ENCODE results near the gene SYT5. TPM values are rescaled to one million over a fixed set of nuclear protein-coding genes. Genes with fewer than 3 reads are reported as not detected.
"Not testable (repeated sequence)": the region's sequence is repeated elsewhere in the genome, so short reads cannot be mapped to it uniquely, and the experiment has no call there.

Gene SYT5
- total RNA-seq, 8 experiments from 2014 or later, result 1.1 to 19.3 (median 8.7) TPM

DNA sequence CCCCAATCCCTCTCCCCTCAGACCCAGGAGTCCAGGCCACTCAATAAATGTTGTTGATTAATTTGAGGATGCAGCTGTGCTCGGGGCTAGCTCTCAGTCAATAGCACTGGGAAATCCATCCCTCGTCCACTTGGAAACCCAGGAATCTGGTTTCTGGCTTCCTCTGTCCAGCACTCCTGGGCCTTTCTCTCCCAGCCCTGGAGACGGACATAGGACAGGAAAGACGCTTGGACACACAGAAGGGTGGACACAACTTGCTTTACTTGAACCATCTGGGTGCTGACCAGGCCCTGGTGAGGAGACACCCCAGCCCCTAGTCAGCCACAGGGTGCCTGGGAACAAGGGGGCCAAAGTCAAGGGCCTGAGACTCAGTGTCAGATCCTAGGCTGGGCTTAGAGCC lies 21.7 kb downstream of the SYT5 start:
- Histone ChIP-seq H3K4me1 (replicated peaks in 1 of 2) (peaks cover 0 to 9% of the 10 kb centered on the region in 2 donors), H3K27ac (no peak overlapping the region), H3K4me3 (no peak overlapping the region)
- 60 to 69% methylated on average over 1 to 2 of the region's 4 CpGs; no CpG with 5 or more reads in 8 of the 10 experiments for WGBS, 10 experiments
- no peak for ATAC-seq (replicated peaks in 6 of 8)
- in situ Hi-C loops (cut with MboI; ENCODE audit: low pct_unique_long_range_greater_than_20kb in 2 of 9, low sequenced_read_pairs in 9 of 9, unreplicated experiment in 9 of 9), result no loop called here

DNA sequence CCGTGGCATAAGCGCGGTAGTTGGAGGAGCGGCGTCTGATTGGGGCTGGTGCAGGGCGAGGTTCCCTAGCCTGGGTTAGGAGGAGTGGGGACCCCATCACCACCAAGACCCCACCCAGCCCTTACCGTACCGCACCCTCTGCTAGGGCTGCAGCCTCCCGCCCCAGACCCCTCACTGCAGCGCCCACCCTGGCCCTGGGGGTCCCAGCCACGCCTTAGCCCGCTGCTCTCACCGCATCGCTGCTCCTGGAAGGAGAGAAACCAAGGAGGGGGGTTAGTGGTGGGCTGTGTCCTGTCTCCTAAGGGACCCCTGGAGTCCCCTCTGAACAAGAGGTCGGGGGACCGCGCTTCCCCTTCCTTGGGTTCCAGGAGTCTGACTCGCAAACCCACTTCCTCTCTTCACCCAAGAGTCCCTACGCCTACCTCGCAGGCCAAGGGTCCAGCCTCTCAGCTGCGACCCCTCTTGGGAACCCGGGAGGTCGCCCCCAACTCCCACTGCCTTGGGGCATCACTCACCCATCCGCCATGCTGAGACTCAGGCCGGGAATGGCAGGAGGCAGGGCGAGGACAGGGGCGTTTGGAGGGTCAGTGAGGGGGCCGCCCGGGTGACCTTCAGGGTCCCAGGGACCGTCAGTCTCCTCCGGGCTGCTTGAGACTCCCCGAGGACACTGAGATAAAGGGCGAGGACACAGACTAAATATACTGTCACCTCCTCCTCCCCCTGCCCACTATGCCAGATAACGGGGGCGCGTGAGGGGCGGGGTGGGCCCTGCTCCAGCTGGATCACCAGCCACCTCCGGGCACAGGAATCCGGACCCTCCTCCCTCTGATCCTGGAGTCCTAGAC lies 22.8 kb downstream of the SYT5 start, which contains the start of gene TNNI3:
Gene TNNI3 (minus strand): TSS at position 669 of the 845 bp plus-strand sequence. CDS start 143 bp downstream, at position 526.
- peak within 1 kb of the TSS; percentile 27 to 44 (median 33) for H3K4me3 ChIP-seq
- in situ Hi-C loops (cut with MboI; ENCODE audit: low pct_unique_long_range_greater_than_20kb in 2 of 9, low sequenced_read_pairs in 9 of 9, unreplicated experiment in 9 of 9), result no loop called here
- H3K4me1 ChIP-seq (replicated peaks in 1 of 2), result peaks cover 0 to 9% of the 10 kb centered on the region in 2 donors
- 47 to 56% methylated on average over 5 to 11 of the region's 39 CpGs; no CpG with 5 or more reads in 8 of the 10 experiments for WGBS, 10 experiments
- no peak within 1 kb of the TSS for H3K27ac ChIP-seq
- ATAC-seq (replicated peaks in 6 of 8), result no peak

DNA sequence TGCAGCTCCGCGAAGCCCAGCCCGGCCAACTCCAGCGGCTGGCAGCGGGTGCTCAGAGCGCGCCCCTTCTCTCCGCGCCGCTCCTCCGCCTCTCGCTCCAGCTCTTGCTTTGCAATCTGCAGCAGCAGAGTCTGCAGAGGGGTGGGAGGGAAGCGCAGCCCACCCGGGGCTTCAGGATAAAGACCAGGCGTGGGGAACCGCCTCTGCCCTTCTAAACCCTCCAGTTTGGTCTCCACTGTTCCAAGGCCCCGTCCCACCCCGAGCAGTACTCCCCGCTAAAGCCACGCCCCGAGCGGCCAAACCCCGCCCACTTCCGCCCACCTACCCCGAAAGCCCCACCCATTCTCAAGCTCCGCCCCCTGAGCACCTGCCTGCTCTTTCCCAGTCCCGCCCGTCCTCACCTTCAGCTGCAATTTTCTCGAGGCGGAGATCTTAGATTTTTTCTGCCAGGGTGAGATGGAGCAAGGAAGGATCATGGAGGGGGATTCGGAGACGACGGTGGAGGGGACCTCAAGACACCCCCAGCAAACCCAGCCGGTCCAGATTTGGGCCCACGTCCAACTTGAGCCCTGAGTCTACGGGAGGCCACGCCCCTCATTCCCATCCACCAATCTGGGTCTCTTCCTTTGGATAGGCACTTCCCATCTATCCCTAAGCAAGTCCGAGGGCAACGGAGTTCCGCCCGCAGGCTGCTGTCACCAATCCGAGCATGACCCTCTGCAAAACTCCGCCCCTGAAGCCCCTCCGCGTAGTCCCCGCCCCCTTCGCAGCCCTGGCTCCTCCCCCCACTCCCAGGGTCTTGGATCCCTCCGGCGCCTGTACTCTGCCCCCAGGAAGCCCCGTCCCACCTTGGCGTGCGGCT lies 23.7 kb downstream of the SYT5 start:
- peak; percentile 4 to 83 (median 58) for ATAC-seq (replicated peaks in 6 of 8)
- H3K4me3 ChIP-seq, result peak overlapping the region; percentile 27 to 44 (median 33)
- H3K27ac ChIP-seq, result peak overlapping the region in 1 of 2 donors; percentile 1
- H3K4me1 ChIP-seq (replicated peaks in 1 of 2), result peaks cover 0 to 9% of the 10 kb centered on the region in 2 donors
- in situ Hi-C loops (cut with MboI; ENCODE audit: low pct_unique_long_range_greater_than_20kb in 2 of 9, low sequenced_read_pairs in 9 of 9, unreplicated experiment in 9 of 9), result no loop called here
- 6 to 30% (median 8%) methylated on average over 5 to 10 of the region's 52 CpGs; no CpG with 5 or more reads in 7 of the 10 experiments for WGBS, 10 experiments

DNA sequence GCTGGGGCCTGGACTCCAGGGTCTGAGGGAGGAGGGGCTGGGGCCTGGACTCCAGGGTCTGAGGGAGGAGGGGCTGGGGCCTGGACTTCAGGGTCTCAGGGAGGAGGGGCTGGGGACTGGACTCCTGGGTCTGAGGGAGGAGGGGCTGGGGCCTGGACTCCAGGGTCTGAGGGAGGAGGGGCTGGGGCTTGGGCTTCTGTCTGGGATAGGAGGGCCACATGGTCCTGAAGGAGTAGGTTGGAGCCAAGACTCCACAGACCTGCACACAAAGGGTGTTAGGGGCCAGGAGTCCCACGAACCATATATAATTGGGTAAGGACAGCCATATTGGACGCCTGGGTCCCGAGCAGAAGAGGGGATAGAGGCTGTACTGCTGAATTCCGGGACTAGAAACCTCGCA lies 24.3 kb downstream of the SYT5 start:
- Histone ChIP-seq H3K4me3 (peak overlapping the region; percentile 27 to 44 (median 33)), H3K27ac (peak overlapping the region in 1 of 2 donors; percentile 1)
- ATAC-seq (replicated peaks in 6 of 8); in situ Hi-C loops (cut with MboI; ENCODE audit: low pct_unique_long_range_greater_than_20kb in 2 of 9, low sequenced_read_pairs in 9 of 9, unreplicated experiment in 9 of 9); H3K4me1 ChIP-seq (replicated peaks in 1 of 2): not testable (repeated sequence)
- WGBS, 10 experiments, result 7 to 40% methylated on average over 1 to 2 of the region's 5 CpGs; no CpG with 5 or more reads in 8 of the 10 experiments

DNA sequence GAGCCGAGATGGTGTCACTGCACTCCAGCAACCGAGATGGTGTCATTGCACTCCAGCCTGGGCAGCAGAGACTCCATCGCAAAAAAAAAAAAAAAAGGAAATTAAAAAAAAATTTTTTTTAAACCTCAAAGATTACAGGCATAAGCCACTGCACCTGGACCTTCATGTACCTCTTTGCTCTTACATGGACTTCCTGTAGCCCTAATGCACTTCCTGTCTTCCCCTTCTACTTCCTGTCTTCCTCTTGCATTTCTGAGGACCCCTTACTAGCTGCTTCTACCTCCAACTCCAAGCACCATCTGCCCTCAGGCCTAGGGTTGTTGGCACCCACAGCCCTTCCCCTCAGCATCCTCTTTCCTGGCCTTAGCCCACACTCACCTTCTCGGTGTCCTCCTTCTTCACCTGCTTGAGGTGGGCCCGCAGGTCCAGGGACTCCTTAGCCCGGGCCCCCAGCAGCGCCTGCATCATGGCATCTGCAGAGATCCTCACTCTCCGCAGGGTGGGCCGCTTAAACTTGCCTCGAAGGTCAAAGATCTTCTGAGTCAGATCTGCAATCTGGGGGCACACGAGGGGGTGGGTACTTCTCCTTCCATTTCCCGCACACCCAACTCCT lies 26.3 kb downstream of the SYT5 start:
- Histone ChIP-seq H3K27ac (no peak overlapping the region), H3K4me3 (no peak overlapping the region), H3K4me1 (replicated peaks in 1 of 2) (peaks cover 0 to 3% of the 10 kb centered on the region in 2 donors)
- 52 to 100% (median 71%) methylated on average over 1 to 11 of the region's 12 CpGs; no CpG with 5 or more reads in 1 of the 10 experiments for WGBS, 10 experiments
- no peak for ATAC-seq (replicated peaks in 6 of 8)
- in situ Hi-C loops (cut with MboI; ENCODE audit: low pct_unique_long_range_greater_than_20kb in 2 of 9, low sequenced_read_pairs in 9 of 9, unreplicated experiment in 9 of 9), result no loop called here

DNA sequence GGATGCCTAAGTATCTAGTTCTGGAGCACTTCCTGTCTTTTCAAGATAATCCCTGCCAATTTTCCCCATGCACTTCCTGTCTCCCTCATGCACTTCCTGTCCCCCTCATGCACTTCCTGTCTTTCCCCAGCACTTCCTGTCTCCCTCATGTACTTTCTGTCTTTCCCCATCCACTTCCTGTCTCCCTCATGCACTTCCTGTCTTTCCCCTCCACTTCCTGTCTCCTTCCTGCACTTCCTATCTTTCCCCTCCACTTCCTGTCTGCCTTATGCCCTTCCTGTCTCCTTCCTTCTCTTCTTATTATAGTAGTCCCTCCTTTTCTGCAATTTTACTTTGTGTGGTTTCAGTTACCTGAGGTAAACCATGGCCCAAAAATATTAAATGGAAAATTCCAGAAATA lies 28.1 kb downstream of the SYT5 start:
- no peak for ATAC-seq (replicated peaks in 6 of 8)
- Histone ChIP-seq H3K4me1 (replicated peaks in 1 of 2) (peaks cover 0 to 5% of the 10 kb centered on the region in 2 donors), H3K4me3 (no peak overlapping the region), H3K27ac (no peak overlapping the region)
- in situ Hi-C loops (cut with MboI; ENCODE audit: low pct_unique_long_range_greater_than_20kb in 2 of 9, low sequenced_read_pairs in 9 of 9, unreplicated experiment in 9 of 9), result no loop called here

DNA sequence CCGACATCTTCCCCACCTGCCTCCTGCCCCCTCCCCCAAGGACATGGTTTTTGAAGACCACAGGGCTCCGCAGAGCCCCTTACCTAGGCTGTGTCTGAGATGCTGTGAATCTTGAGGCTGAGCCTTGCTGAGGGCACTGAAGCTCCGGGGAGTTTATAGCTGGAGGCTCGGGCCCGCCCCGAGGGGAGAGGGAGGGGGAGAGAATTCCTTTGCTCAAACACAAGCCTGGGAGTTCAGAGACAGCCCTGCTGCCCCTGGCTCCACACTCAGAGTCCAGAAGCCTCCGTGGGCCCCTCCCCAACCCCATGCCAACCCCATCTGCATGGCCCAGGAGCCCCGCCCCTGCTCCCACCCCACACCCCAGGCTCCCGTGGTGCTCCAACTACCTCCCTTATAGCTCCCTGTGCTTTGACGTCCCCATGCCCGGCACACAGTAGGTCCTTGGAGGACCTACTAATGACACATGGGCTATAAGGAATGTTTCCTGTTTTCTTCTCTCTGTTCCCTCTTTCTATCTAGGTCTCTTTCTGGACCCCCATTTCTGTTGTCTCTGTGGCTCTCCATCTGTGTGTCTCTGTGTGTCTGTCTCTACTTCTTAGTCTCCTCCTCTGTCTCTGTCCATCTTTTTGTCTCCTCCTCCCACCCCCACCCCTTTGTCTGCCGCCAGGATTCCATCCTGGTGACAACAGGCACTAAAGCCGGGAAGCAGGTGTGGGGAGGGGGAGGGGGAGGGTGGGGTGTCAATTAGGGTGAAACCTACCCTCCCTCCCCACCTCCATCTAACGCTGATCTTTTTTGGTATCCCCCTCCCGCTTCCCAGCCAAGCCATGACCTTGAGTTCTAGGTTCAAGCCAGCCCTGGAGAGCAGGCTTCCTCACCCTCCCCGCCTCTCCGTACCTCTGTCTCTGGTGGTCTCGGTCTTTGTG lies 30.7 kb downstream of the SYT5 start, which contains the start of gene TNNT1:
Gene TNNT1 (minus strand): TSS at position 129 of the 926 bp plus-strand sequence. CDS start 2,049 bp downstream, outside the sequence.
- no peak within 1 kb of the TSS for H3K27ac ChIP-seq
- H3K4me1 ChIP-seq (replicated peaks in 1 of 2), result peaks cover 3 to 8% of the 10 kb centered on the region in 2 donors
- in situ Hi-C loops (cut with MboI; ENCODE audit: low pct_unique_long_range_greater_than_20kb in 2 of 9, low sequenced_read_pairs in 9 of 9, unreplicated experiment in 9 of 9), result loop anchor here in 6 of 9 experiments (25.0 kb wide), 4 partner anchors 263 to 488 kb away; partner anchors contain the start of genes UBE2S (in 5 of the 6), CCDC106 (in 3 of the 6), ZNF580 (in 3 of the 6) and ZNF581 (in 3 of the 6)
- WGBS, 10 experiments, result 11 to 60% (median 28%) methylated on average over 1 to 3 of the region's 18 CpGs; no CpG with 5 or more reads in 5 of the 10 experiments
- H3K4me3 ChIP-seq, result no peak within 1 kb of the TSS
- ATAC-seq (replicated peaks in 6 of 8), result peak; percentile 7 to 71 (median 44)

DNA sequence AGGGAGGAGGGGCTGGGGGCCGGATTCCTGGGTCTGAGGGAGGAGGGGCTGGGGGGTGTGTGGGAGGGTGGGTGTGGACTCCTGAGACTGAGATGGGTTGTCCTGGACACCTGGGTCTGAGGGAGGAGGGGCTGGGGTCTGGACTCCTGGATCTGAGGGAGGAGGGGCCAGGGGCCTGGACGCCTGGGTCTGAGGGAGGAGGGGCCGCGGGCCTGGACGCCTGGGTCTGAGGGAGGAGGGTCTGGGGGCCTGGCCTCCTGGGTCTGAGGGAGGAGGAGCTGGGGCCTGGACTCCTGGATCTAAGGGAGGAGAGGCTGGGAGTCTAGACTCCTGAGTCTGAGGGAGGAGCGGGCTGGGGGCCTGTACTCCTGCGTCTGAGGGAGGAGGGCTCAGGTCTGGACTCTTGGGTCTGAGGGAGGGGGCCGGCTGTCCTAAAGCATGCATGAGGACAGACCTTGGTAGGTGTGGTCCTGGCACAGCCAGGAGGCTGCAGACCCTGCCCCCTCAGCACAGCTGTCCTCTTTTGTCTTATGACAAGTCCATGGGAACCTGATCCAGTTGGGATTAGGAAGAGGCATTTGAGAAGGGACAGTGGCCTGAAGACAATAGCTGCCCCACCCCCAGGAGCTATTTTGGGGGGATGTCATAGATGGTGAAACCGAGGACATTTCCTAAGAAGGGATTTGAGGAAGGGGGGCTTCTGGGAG lies 32.4 kb downstream of the SYT5 start:
- in situ Hi-C loops (cut with MboI; ENCODE audit: low pct_unique_long_range_greater_than_20kb in 2 of 9, low sequenced_read_pairs in 9 of 9, unreplicated experiment in 9 of 9), result loop anchor here in 6 of 9 experiments (25.0 kb wide), 4 partner anchors 265 to 490 kb away; partner anchors contain the start of genes UBE2S (in 5 of the 6), CCDC106 (in 3 of the 6), ZNF580 (in 3 of the 6) and ZNF581 (in 3 of the 6)
- no peak overlapping the region for H3K27ac ChIP-seq
- 0% methylated on average over 1 of the region's 9 CpGs; no CpG with 5 or more reads in 9 of the 10 experiments for WGBS, 10 experiments
- no peak overlapping the region for H3K4me3 ChIP-seq
- H3K4me1 ChIP-seq (replicated peaks in 1 of 2), result peaks cover 3 to 8% of the 10 kb centered on the region in 2 donors
- ATAC-seq (replicated peaks in 6 of 8), result peak in 2 of 8 experiments; percentile 1

DNA sequence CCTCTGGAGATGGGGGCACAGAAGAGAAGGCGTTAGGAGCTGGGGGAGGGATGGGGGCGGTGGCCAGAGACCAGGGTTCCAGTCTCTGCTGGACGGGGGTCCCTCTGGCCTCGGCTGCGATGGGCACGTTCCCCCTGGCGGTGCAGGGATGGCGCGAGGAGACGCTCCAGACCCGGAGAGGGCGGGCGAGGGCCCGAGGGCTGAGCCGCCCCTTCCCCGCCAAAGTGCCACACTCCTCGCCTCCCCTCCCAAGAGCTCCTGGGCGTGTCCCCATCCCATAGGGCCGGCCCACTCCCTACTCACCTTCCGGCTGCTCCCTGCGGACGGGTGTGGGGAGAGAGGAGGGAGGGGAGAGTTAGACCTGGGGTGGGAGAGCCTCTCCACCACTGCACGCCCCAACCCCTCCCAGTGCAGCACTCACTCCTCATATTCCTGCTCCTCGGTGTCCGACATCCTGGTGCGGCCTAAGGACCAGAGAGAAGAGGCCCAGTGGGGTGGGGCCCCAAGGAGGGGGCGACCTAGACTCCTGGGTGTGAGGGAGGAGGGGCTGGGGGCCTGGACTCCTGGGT lies 33.3 kb downstream of the SYT5 start:
- peak; percentile 34 to 92 (median 83) for ATAC-seq (replicated peaks in 6 of 8)

DNA sequence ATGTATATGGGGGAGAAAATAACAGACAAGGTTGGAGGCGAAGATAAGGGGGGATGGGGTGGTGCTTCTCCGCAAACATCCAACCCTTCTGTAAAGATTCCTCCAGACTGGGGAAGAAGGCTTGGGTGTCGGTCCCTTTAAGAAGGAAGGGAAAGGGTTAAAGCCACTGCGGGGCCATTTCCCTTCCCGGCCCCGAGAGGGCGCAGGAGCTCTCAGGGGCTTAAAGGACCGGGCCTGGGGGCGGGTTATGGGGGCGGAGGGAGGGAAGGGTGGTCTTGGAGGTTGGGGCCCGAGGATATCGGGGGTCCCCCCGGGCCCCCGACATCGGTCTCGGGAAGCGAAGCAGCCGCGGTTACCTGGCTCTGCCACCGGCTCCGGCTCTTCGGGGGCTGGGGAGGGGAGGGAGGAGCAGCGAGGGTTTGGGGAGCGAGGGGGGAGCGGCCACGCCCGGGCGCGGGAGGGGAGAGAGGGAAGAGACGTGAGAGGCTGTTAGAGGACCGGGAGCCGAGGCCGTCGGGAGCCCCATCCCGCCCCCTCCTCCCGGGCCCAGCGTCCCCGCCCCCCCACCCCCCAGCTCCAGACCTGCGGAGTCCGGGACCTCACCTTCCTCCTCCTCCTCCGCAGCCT lies 33.9 kb downstream of the SYT5 start:
- in situ Hi-C loops (cut with MboI; ENCODE audit: low pct_unique_long_range_greater_than_20kb in 2 of 9, low sequenced_read_pairs in 9 of 9, unreplicated experiment in 9 of 9), result loop anchor here in 6 of 9 experiments (25.0 kb wide), 4 partner anchors 266 to 491 kb away; partner anchors contain the start of genes UBE2S (in 5 of the 6), CCDC106 (in 3 of the 6), ZNF580 (in 3 of the 6) and ZNF581 (in 3 of the 6)
- Histone ChIP-seq H3K4me3 (peak overlapping the region in 3 of 5 donors; percentile 5 to 23 (median 20)), H3K27ac (no peak overlapping the region), H3K4me1 (replicated peaks in 1 of 2) (peaks cover 3 to 8% of the 10 kb centered on the region in 2 donors)
- peak in 5 of 8 experiments; percentile 3 to 40 (median 35) for ATAC-seq (replicated peaks in 6 of 8)
- WGBS, 10 experiments, result 0 to 24% methylated on average over 2 to 3 of the region's 41 CpGs; no CpG with 5 or more reads in 8 of the 10 experiments

More for the DNA sequence above, 33.3 kb downstream of the SYT5 start:
- in situ Hi-C loops (cut with MboI; ENCODE audit: low pct_unique_long_range_greater_than_20kb in 2 of 9, low sequenced_read_pairs in 9 of 9, unreplicated experiment in 9 of 9), result loop anchor here in 6 of 9 experiments (25.0 kb wide), 4 partner anchors 266 to 491 kb away; partner anchors contain the start of genes UBE2S (in 5 of the 6), CCDC106 (in 3 of the 6), ZNF580 (in 3 of the 6) and ZNF581 (in 3 of the 6)
- no CpG with 5 or more reads among the region's 27 CpGs for WGBS, 10 experiments
- no peak overlapping the region for H3K27ac ChIP-seq
- H3K4me1 ChIP-seq (replicated peaks in 1 of 2), result peaks cover 3 to 8% of the 10 kb centered on the region in 2 donors
- H3K4me3 ChIP-seq, result peak overlapping the region in 3 of 5 donors; percentile 5 to 23 (median 20)
